PC-9 (cell line): ENCODE data around the gene ATL1. TPM values are rescaled to one million over a fixed set of nuclear protein-coding genes. Genes with fewer than 3 reads are reported as not detected.

Experiments
- BruUV-seq: library from RNA; stranded (reverse); fragments of 400-500 nt; replicated peaks from 2 replicates; lab custom pipeline; 2021; lab: Mats Ljungman, UMichigan
- CTCF ChIA-PET: fragments of 300-600 bp; sonication (Branson Sonifier 250); formaldehyde crosslinking; loops from one replicate; lab custom pipeline; 2022; ENCODE audit warnings: antibody characterized with exemption; lab: Charles Lee
- POLR2A ChIA-PET: fragments of 300-600 bp; sonication (Branson Sonifier 250); formaldehyde crosslinking; loops from one replicate; lab custom pipeline; 2022; ENCODE audit warnings: antibody characterized with exemption; ENCODE audit not compliant: unreplicated experiment; lab: Charles Lee
- DNase-seq, 2 experiments: peaks; one replicate each; pipeline versions ENCODE4 v3.0.0 to v3.0.0-alpha.2; 2015 to 2022; ENCODE audit warnings: mixed read lengths in 1 of 2
- H2AFZ ChIP-seq: fragments of 200-600 bp; sonication (generic); 2 replicates; pipeline ENCODE4 v1.8.1; 2017; ENCODE audit warnings: antibody characterized with exemption
- H3F3A ChIP-seq: fragments of 200-600 bp; sonication (generic); 2 replicates; pipeline ENCODE4 v1.8.1; 2017; ENCODE audit warnings: antibody characterized with exemption, mild to moderate bottlenecking, low read depth; ENCODE audit not compliant: insufficient read depth
- H3K27ac ChIP-seq: fragments of 200-600 bp; sonication (generic); 2 replicates; pipeline ENCODE4 v1.6.1; 2016; ENCODE audit warnings: mixed run types
- H3K27me3 ChIP-seq: fragments of 200-600 bp; sonication (generic); 2 replicates; pipeline ENCODE4 v1.6.1; 2016; ENCODE audit warnings: low read depth, mixed run types; ENCODE audit not compliant: insufficient read depth
- H3K36me3 ChIP-seq: fragments of 200-600 bp; sonication (generic); 2 replicates; pipeline ENCODE4 v1.6.1; 2016; ENCODE audit warnings: low read depth, mixed run types
- H3K4me1 ChIP-seq: fragments of 200-600 bp; sonication (generic); replicated peaks from 2 replicates; pipeline ENCODE4 v1.6.1; 2016; ENCODE audit warnings: mixed run types; ENCODE audit not compliant: insufficient read depth
- H3K4me2 ChIP-seq: fragments of 200-600 bp; sonication (generic); 2 replicates; pipeline ENCODE4 v1.6.1; 2017; ENCODE audit warnings: mixed run types
- H3K4me3 ChIP-seq: fragments of 200-600 bp; sonication (generic); 2 replicates; pipeline ENCODE4 v1.6.1; 2016; ENCODE audit warnings: mixed run types
- H3K79me2 ChIP-seq: fragments of 200-600 bp; sonication (generic); 2 replicates; pipeline ENCODE4 v1.6.1; 2017; ENCODE audit warnings: low read depth, mixed run types
- H3K9me2 ChIP-seq: fragments of 200-600 bp; sonication (generic); 2 replicates; pipeline ENCODE4 v1.8.1; 2017; ENCODE audit warnings: mild to moderate bottlenecking; ENCODE audit not compliant: insufficient read depth
- H3K9me3 ChIP-seq: fragments of 200-600 bp; sonication (generic); 2 replicates; pipeline ENCODE4 v1.8.1; 2016; ENCODE audit warnings: low read depth; ENCODE audit not compliant: insufficient read depth
- H4K20me1 ChIP-seq: fragments of 200-600 bp; sonication (generic); 2 replicates; pipeline ENCODE4 v1.8.1; 2017; ENCODE audit not compliant: insufficient read depth
- EZH2 ChIP-seq: fragments of 200-600 bp; sonication (generic); IDR thresholded peaks from 2 replicates; pipeline ENCODE4 v1.8.0; 2017; ENCODE audit warnings: antibody characterized with exemption, low read depth
- intact Hi-C: fragments of 100-400 bp; cut with micrococcal nuclease; formaldehyde crosslinking; loops from one replicate; pipeline ENCODE4 v1.10.0; 2022; ENCODE audit not compliant: unreplicated experiment
- total RNA-seq: library from RNA; stranded (reverse); gene quantifications from 2 replicates; pipeline ENCODE4 v1.2.3, GENCODE V29; 2021
- TF ChIP-seq, protein P1 (sequence below): fragments of 200-600 bp; sonication (generic); conservative IDR thresholded peaks from 2 replicates; pipeline ENCODE4 v1.6.1; 2017; ENCODE audit warnings: mixed run types, antibody characterized with exemption, mild to moderate bottlenecking, moderate library complexity

ATL1 gene
- total RNA-seq, 1 experiment from 2014 or later = 4.3 TPM

DNA sequence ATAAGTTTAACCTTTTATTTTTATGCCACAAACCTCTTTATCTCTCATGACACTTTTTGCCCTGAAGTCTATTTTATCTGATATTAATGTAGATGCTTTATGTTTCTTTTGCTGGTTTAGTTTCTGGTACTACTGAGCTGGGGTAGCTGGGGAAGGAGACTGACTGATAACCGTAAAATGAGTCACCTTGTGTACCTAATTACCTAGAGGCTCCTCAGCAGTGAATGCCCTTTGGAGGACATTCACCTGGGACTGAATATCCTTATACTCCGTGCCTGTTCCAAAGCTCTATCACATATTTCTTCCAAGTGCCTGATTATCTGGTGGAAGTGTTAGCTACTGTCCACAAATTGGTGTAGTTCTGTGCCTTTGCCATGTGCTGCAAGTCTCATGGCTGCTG, 13.9 kb downstream of the ATL1 start:
- Histone ChIP-seq H3K4me1 (no peaks in the 10 kb centered on the region; the same call in 1 of the 2 replicates), H3K9me2 (no peaks in the 10 kb centered on the region), H3K4me3 (no peak overlapping the region), H2AFZ (no peak overlapping the region), H3K9me3 (peaks cover 18% of the 10 kb centered on the region), H3F3A (no peaks in the 10 kb centered on the region), H3K27ac (no peak overlapping the region), H3K4me2 (no peak overlapping the region), H3K27me3 (no peaks in the 10 kb centered on the region), H4K20me1 (no peaks in the 10 kb centered on the region), H3K36me3 (no peaks in the 10 kb centered on the region), H3K79me2 (no peaks in the 10 kb centered on the region)
- no peak for TF ChIP-seq EZH2
- TF ChIP-seq, protein P1, sequence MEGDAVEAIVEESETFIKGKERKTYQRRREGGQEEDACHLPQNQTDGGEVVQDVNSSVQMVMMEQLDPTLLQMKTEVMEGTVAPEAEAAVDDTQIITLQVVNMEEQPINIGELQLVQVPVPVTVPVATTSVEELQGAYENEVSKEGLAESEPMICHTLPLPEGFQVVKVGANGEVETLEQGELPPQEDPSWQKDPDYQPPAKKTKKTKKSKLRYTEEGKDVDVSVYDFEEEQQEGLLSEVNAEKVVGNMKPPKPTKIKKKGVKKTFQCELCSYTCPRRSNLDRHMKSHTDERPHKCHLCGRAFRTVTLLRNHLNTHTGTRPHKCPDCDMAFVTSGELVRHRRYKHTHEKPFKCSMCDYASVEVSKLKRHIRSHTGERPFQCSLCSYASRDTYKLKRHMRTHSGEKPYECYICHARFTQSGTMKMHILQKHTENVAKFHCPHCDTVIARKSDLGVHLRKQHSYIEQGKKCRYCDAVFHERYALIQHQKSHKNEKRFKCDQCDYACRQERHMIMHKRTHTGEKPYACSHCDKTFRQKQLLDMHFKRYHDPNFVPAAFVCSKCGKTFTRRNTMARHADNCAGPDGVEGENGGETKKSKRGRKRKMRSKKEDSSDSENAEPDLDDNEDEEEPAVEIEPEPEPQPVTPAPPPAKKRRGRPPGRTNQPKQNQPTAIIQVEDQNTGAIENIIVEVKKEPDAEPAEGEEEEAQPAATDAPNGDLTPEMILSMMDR = no peak
- BruUV-seq = no TSS peak
- ChIA-PET POLR2A (no interaction called here), CTCF (no interaction called here)
- intact Hi-C loops = no loop called here
- DNase-seq = no peak

DNA sequence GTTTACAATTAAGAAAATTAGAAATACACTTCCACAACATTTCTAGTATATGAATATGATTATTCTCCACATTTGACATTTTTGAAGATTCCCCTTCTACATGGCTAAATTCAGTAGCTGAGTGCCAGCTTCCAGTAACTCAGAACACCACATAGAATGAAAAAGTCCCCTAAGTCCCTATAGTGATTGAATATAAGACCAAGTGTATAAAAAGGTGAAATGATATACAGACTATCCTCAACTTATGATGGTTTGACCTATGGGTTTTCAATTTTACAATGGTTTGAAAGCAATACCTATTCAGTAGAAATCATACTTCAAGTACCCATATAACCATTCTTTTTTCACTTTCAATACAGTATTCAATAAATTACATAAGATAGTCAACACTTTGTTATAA, 15.8 kb downstream of the ATL1 start:
- H3K36me3 ChIP-seq = no peaks in the 10 kb centered on the region
- no peaks in the 10 kb centered on the region for H3K27me3 ChIP-seq
- intact Hi-C loops = no loop called here
- no TSS peak for BruUV-seq
- DNase-seq = no peak
- H2AFZ ChIP-seq = no peak overlapping the region
- no peak overlapping the region for H3K4me3 ChIP-seq
- ChIA-PET CTCF (no interaction called here), POLR2A (no interaction called here)
- no peak overlapping the region for H3K4me2 ChIP-seq
- TF ChIP-seq EZH2 = no peak
- TF ChIP-seq, protein P1 = no peak
- no peaks in the 10 kb centered on the region for H3K9me2 ChIP-seq
- H3F3A ChIP-seq = no peaks in the 10 kb centered on the region
- H3K4me1 ChIP-seq = no peaks in the 10 kb centered on the region; the same call in 1 of the 2 replicates
- H4K20me1 ChIP-seq = no peaks in the 10 kb centered on the region
- H3K79me2 ChIP-seq = no peaks in the 10 kb centered on the region
- H3K27ac ChIP-seq = no peak overlapping the region
- H3K9me3 ChIP-seq = peaks cover 7% of the 10 kb centered on the region; the same call in 1 of the 2 replicates

DNA sequence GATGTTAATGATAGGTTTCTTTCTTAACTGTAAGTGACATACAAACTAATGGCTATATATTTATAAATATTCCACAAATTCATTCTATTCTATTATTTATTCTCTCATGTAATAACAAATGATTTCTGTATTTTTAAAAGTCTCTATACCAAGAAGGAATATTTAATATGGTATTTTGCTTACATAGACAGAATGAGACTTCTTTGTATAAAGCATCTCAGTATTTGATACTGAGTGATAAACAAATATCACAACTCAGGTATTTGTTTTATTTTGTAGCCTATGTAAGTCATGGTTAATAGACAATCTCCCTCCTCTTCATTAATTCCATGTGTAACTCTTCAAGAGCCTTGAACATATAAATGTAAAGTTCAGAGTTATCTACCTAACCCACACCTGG, 18.0 kb downstream of the ATL1 start:
- H2AFZ ChIP-seq = no peak overlapping the region
- no peaks in the 10 kb centered on the region for H3K36me3 ChIP-seq
- no peaks in the 10 kb centered on the region for H4K20me1 ChIP-seq
- intact Hi-C loops = no loop called here
- no peaks in the 10 kb centered on the region; the same call in 1 of the 2 replicates for H3K4me1 ChIP-seq
- H3K9me2 ChIP-seq = no peaks in the 10 kb centered on the region; the same call in 1 of the 2 replicates
- ChIA-PET POLR2A (no interaction called here), CTCF (no interaction called here)
- no peak overlapping the region for H3K27ac ChIP-seq
- H3K27me3 ChIP-seq = no peaks in the 10 kb centered on the region
- H3F3A ChIP-seq = no peaks in the 10 kb centered on the region
- no peak for DNase-seq
- no peaks in the 10 kb centered on the region; the same call in 1 of the 2 replicates for H3K9me3 ChIP-seq
- no peaks in the 10 kb centered on the region for H3K79me2 ChIP-seq
- TF ChIP-seq, protein P1 = no peak
- TF ChIP-seq EZH2 = no peak
- H3K4me3 ChIP-seq = no peak overlapping the region
- no peak overlapping the region for H3K4me2 ChIP-seq
- no TSS peak for BruUV-seq
